Activated CD8-positive, alpha-beta T cell treated with anti-CD3 and anti-CD28 coated beads for 36 hours (primary cell): ENCODE measurements around the gene GABBR2. TPM values are rescaled to one million over a fixed set of nuclear protein-coding genes. Genes with fewer than 3 reads are reported as not detected.

Experiments used
- ATAC-seq: fragments of 200-7000 bp; cut with Tn5 transposase; one replicate; pipeline ENCODE4 v1.10.0; 2021; ENCODE audit warnings: mild to moderate bottlenecking, moderate library complexity
- CTCF ChIA-PET: fragments of 350-600 bp; sonication (Branson Sonifier 250); formaldehyde crosslinking; loops from one replicate; lab custom pipeline; 2021; ENCODE audit warnings: antibody characterized with exemption; lab: Charles Lee
- POLR2A ChIA-PET: fragments of 350-600 bp; sonication (Branson Sonifier 250); formaldehyde crosslinking; loops from one replicate; lab custom pipeline; 2021; ENCODE audit warnings: antibody characterized with exemption; lab: Charles Lee
- DNase-seq: peaks from one replicate; pipeline ENCODE4 v3.0.0-alpha.2; 2020
- H3K27ac Mint-ChIP-seq: one replicate; pipeline ENCODE4 v1.8.0; 2021; ENCODE audit warnings: mild to moderate bottlenecking, mixed read lengths
- H3K27me3 Mint-ChIP-seq: one replicate; pipeline ENCODE4 v1.8.0; 2021; ENCODE audit warnings: mixed read lengths
- H3K36me3 Mint-ChIP-seq: one replicate; pipeline ENCODE4 v1.8.0; 2021; ENCODE audit warnings: low read depth, mixed read lengths
- H3K4me1 Mint-ChIP-seq: one replicate; pipeline ENCODE4 v1.8.0; 2021; ENCODE audit warnings: low read depth, mixed read lengths
- H3K4me3 Mint-ChIP-seq: one replicate; pipeline ENCODE4 v1.8.0; 2021; ENCODE audit warnings: mild to moderate bottlenecking, moderate library complexity, mixed read lengths
- H3K9me3 Mint-ChIP-seq: one replicate; pipeline ENCODE4 v1.8.0; 2021; ENCODE audit warnings: mixed read lengths
- CTCF ChIP-seq: fragments of 200-600 bp; IDR thresholded peaks from one replicate; pipeline ENCODE4 v1.8.0; 2022; ENCODE audit warnings: antibody characterized with exemption, mild to moderate bottlenecking
- intact Hi-C: fragments of 100-400 bp; cut with micrococcal nuclease; formaldehyde crosslinking; loops from one replicate; pipeline ENCODE4 v1.10.0; 2022
- total RNA-seq, 2 experiments: library from RNA; stranded (reverse); gene quantifications; one replicate each; pipeline ENCODE4 v1.2.3, GENCODE V29; 2021

Gene GABBR2
- total RNA-seq, 2 experiments from 2014 or later, result not detected

DNA sequence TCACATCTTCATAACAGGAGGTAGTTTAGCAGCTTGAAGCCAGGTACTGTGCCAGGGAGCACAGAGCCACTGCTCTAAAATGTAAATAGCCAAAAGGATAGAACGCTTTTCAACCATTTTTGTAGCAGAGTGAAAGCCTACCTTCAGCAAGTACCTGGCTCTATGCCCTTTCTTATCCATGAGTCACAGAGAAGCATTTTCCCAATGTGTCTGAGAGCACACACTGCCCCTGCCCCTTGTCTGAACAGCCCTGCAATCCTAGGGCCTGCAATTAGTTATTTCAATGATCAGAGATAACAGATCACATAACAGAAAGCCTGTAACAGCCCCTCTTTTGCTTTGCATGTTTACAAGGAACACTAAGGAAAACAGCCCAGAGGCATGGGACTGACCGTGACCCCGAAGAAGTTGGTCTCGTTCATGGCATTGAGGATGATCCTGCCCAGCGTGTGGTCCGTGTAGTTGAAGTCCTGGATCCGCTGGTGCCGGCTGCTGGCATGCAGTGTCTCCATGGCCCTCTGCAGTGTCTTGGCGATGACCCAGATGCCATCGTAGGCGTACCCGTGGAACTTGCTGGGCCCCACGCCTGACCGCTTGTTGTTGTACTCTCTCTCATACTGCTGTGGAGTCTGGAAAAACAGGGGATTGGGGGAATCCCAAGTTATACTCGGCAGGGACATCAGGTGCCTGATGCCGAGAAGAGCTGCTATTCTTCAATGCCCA lies 255.0 kb downstream of the GABBR2 start:
- no peak for TF ChIP-seq CTCF
- H3K4me1 Mint-ChIP-seq, result no peaks in the 10 kb centered on the region
- no peak overlapping the region for H3K27ac Mint-ChIP-seq
- H3K27me3 Mint-ChIP-seq, result peaks cover 10% of the 10 kb centered on the region
- ChIA-PET CTCF (no interaction called here), POLR2A (no interaction called here)
- H3K9me3 Mint-ChIP-seq, result no peaks in the 10 kb centered on the region
- intact Hi-C loops, result no loop called here
- DNase-seq (no peak), ATAC-seq (no peak)
- H3K4me3 Mint-ChIP-seq, result no peak overlapping the region
- no peaks in the 10 kb centered on the region for H3K36me3 Mint-ChIP-seq

GRCh38 chr9:98451576-98451975 lies 257.2 kb downstream of the GABBR2 start:
- DNase-seq (no peak), ATAC-seq (no peak)
- Mint-ChIP-seq H3K27me3 (peaks cover 8% of the 10 kb centered on the region), H3K4me3 (no peak overlapping the region), H3K9me3 (no peaks in the 10 kb centered on the region), H3K27ac (no peak overlapping the region), H3K36me3 (no peaks in the 10 kb centered on the region), H3K4me1 (no peaks in the 10 kb centered on the region)
- ChIA-PET CTCF (no interaction called here), POLR2A (no interaction called here)
- TF ChIP-seq CTCF, result no peak
- intact Hi-C loops, result no loop called here

GRCh38 chr9:98450496-98450895 lies 258.2 kb downstream of the GABBR2 start:
- no peak for DNase-seq
- intact Hi-C loops, result no loop called here

DNA sequence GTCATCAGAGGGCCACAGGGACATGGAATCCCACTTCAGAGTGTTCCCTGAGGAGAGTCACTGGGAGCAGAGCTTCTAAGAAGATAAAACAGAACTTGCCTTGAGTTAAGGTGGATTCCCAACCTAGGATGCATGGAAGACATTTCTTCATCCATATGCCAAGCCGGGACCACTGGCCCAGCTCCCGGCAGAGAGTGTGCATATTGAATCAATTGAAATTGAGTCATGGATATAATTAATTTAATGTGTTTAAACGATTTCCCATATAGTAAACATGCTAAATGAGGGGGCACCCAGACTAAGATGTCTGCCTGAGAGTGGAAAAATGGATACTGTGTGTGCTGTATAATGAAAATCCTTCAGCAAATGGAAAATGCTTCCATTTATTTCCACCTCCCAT lies 258.9 kb downstream of the GABBR2 start:
- Mint-ChIP-seq H3K27me3 (peaks cover 8% of the 10 kb centered on the region), H3K9me3 (no peaks in the 10 kb centered on the region), H3K36me3 (no peaks in the 10 kb centered on the region), H3K27ac (no peak overlapping the region), H3K4me1 (no peaks in the 10 kb centered on the region), H3K4me3 (no peak overlapping the region)
- CTCF ChIA-PET, result no interaction called here
- DNase-seq, result no peak
- no peak for ATAC-seq
- intact Hi-C loops, result no loop called here
- no peak for TF ChIP-seq CTCF
- POLR2A ChIA-PET, result no interaction called here

More at GRCh38 chr9:98450496-98450895, 258.2 kb downstream of the GABBR2 start:
- ATAC-seq, result no peak
- Mint-ChIP-seq H3K4me3 (no peak overlapping the region), H3K4me1 (no peaks in the 10 kb centered on the region), H3K27ac (no peak overlapping the region), H3K9me3 (no peaks in the 10 kb centered on the region), H3K27me3 (peaks cover 8% of the 10 kb centered on the region), H3K36me3 (no peaks in the 10 kb centered on the region)
- TF ChIP-seq CTCF, result no peak
- ChIA-PET POLR2A (no interaction called here), CTCF (no interaction called here)

DNA sequence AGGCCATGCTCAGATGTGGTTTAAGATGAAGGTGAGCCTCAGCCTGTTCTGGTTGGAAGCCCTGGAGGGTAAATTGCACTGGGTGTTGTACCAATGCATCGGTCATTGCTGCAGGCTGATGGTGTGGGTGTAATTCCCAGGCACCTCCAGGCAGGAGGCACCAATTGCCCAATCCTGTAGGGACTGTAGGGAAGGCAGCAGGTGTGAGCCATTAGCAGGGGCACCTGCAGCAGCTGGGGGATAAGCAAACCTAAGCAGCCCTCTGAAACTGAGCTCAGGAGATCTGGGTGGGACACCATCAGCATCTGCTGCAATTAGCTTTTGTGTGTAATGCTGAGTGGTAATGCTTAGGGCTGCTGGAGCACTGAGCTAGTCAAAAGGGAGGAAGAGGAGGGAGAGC lies 263.2 kb downstream of the GABBR2 start:
- no peaks in the 10 kb centered on the region for H3K36me3 Mint-ChIP-seq
- TF ChIP-seq CTCF, result no peak
- ATAC-seq (no peak), DNase-seq (no peak)
- ChIA-PET CTCF (no interaction called here), POLR2A (no interaction called here)
- no peaks in the 10 kb centered on the region for H3K4me1 Mint-ChIP-seq
- no peak overlapping the region for H3K4me3 Mint-ChIP-seq
- intact Hi-C loops, result no loop called here
- peaks cover 10% of the 10 kb centered on the region for H3K27me3 Mint-ChIP-seq
- H3K9me3 Mint-ChIP-seq, result no peaks in the 10 kb centered on the region
- no peak overlapping the region for H3K27ac Mint-ChIP-seq
